Progenitor cell of endocrine pancreas (in vitro differentiated cells): ENCODE results near the gene HAPLN3. TPM values are rescaled to one million over a fixed set of nuclear protein-coding genes. Genes with fewer than 3 reads are reported as not detected.

Source experiments
- DNase-seq: peaks from one replicate; pipeline ENCODE4 v3.0.0; 2021; ENCODE audit warnings: low spot score; ENCODE audit not compliant: unreplicated experiment
- H3K27ac Mint-ChIP-seq: 2 replicates; pipeline ENCODE4 v1.8.0; 2021; ENCODE audit warnings: mild to moderate bottlenecking, moderate library complexity, mixed read lengths
- H3K27me3 Mint-ChIP-seq: 2 replicates; pipeline ENCODE4 v1.8.0; 2021; ENCODE audit warnings: mixed read lengths
- H3K36me3 Mint-ChIP-seq: 2 replicates; pipeline ENCODE4 v1.8.0; 2022; ENCODE audit warnings: mixed read lengths; ENCODE audit not compliant: insufficient read depth
- H3K4me1 Mint-ChIP-seq: 2 replicates; pipeline ENCODE4 v1.8.0; 2021; ENCODE audit warnings: low read depth, mixed read lengths
- H3K4me3 Mint-ChIP-seq: 2 replicates; pipeline ENCODE4 v1.8.0; 2021; ENCODE audit warnings: low read depth, mild to moderate bottlenecking, moderate library complexity, mixed read lengths
- H3K9me3 Mint-ChIP-seq: 2 replicates; pipeline ENCODE4 v1.8.0; 2021; ENCODE audit warnings: low read depth, mixed read lengths
- total RNA-seq: library from RNA; stranded (reverse); gene quantifications from 2 replicates; pipeline ENCODE4 v1.2.1, GENCODE V29; 2021
- TF ChIP-seq, protein P1 (sequence below): fragments of 200-600 bp; sonication (generic); IDR thresholded peaks from one replicate; pipeline ENCODE4 v1.5.0; 2021; ENCODE audit warnings: antibody characterized with exemption, mild to moderate bottlenecking; ENCODE audit not compliant: unreplicated experiment

HAPLN3 gene
- total RNA-seq, 1 donor from 2014 or later, result 8.4 TPM

DNA sequence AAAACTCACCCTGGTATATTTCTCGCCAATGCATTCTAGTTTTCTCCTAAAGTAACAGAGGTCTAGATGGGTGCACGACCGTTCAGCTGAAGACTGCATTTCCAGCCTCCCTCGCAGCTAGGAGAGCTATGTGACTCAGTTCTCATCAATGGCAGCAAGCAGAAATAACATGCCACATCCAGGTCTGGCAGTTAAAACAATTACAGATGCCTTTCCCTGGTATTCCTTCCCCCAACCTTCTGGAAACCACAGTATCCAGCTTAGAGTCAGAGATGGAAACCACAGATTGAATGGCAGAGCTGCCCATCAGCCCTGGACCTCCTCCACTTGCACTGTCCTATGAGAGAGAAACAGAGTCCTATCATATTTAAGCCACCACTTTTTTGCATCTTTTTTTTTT, 4.8 kb downstream of the HAPLN3 start:
- DNase-seq, result no peak
- H3K27me3 Mint-ChIP-seq, result peaks cover 6% of the 10 kb centered on the region
- H3K9me3 Mint-ChIP-seq, result no peaks in the 10 kb centered on the region
- H3K4me1 Mint-ChIP-seq, result peaks cover 4% of the 10 kb centered on the region
- no peaks in the 10 kb centered on the region for H3K36me3 Mint-ChIP-seq
- H3K27ac Mint-ChIP-seq, result no peak overlapping the region
- TF ChIP-seq, protein P1, sequence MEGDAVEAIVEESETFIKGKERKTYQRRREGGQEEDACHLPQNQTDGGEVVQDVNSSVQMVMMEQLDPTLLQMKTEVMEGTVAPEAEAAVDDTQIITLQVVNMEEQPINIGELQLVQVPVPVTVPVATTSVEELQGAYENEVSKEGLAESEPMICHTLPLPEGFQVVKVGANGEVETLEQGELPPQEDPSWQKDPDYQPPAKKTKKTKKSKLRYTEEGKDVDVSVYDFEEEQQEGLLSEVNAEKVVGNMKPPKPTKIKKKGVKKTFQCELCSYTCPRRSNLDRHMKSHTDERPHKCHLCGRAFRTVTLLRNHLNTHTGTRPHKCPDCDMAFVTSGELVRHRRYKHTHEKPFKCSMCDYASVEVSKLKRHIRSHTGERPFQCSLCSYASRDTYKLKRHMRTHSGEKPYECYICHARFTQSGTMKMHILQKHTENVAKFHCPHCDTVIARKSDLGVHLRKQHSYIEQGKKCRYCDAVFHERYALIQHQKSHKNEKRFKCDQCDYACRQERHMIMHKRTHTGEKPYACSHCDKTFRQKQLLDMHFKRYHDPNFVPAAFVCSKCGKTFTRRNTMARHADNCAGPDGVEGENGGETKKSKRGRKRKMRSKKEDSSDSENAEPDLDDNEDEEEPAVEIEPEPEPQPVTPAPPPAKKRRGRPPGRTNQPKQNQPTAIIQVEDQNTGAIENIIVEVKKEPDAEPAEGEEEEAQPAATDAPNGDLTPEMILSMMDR, result no peak
- no peak overlapping the region for H3K4me3 Mint-ChIP-seq

DNA sequence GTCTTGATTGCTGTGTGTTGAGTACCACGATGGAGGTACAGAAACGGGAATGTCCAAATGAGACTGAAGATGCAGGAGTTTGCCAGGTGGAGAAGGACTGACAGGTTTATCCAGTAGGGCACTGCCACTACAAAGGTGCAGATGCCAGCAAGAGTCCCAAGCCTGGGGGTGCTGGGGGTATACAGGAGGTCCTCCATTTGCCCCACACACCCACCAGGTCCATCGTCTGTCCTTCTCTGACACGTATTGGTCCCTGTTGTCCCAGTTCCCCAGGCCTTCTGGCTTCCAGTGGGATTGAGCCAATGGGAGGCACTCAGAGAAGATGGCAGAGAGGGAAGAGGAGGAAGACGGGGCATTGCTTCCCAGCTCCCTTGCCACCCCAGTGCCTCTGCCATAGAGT, 6.6 kb downstream of the HAPLN3 start:
- peaks cover 3% of the 10 kb centered on the region for H3K4me1 Mint-ChIP-seq
- no peak for DNase-seq
- no peaks in the 10 kb centered on the region for H3K27me3 Mint-ChIP-seq
- TF ChIP-seq, protein P1, result no peak
- no peak overlapping the region for H3K27ac Mint-ChIP-seq
- no peak overlapping the region for H3K4me3 Mint-ChIP-seq
- no peaks in the 10 kb centered on the region for H3K9me3 Mint-ChIP-seq
- H3K36me3 Mint-ChIP-seq, result no peaks in the 10 kb centered on the region

DNA sequence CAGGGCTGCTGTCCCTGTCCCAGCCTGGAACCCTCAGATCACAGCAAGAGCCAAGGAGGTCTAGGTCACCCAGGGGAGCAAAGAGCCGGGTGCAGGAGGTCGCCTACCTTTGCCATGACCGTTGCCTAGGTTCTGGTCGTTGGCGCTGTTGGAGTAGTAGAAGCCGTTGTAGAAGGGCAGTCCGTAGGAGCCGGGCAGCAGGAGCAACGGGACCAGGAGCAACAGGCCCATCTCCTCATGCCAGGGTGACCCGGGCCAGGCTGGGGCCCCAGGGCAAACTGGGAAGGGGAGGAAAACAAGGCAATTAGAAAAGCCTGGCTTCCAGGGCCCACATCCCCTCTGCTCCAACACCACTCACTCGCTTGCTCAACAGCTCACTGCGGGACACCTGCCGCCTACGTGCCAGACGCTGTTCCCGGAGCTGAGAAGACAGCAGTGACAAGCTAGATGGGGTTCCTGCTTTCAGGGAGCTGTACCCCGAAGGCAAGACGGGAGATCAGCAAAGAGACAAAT, 8.2 kb downstream of the HAPLN3 start:
- TF ChIP-seq, protein P1, result no peak
- H3K9me3 Mint-ChIP-seq, result no peaks in the 10 kb centered on the region
- H3K36me3 Mint-ChIP-seq, result no peaks in the 10 kb centered on the region
- H3K27ac Mint-ChIP-seq, result no peak overlapping the region
- DNase-seq, result no peak
- H3K4me1 Mint-ChIP-seq, result peaks cover 3% of the 10 kb centered on the region
- H3K27me3 Mint-ChIP-seq, result no peaks in the 10 kb centered on the region
- no peak overlapping the region for H3K4me3 Mint-ChIP-seq

DNA sequence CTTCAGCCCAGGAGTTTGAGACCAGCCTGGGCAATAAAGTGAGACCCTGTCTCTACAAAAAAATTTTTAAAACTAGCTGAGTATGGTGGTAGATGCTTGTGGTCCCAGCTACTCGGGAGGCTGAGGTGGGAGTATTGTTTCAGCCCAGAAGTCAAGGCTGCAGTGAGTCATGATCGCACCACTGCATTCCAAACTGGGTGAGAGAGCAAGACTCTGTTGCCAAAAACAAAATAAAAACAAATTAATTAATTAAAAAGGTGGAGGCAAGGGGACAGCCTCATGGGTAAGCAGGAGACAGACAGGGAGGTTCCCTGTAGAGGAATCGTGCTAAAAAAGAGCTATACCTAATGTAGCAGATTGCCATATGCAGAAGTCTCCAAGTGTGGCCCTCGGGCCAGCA, 12.6 kb downstream of the HAPLN3 start:
- Mint-ChIP-seq H3K9me3 (no peaks in the 10 kb centered on the region), H3K4me3 (no peak overlapping the region), H3K36me3 (no peaks in the 10 kb centered on the region), H3K27ac (no peak overlapping the region), H3K4me1 (peaks cover 3% of the 10 kb centered on the region), H3K27me3 (no peaks in the 10 kb centered on the region)
- DNase-seq, result no peak
- TF ChIP-seq, protein P1, result no peak

DNA sequence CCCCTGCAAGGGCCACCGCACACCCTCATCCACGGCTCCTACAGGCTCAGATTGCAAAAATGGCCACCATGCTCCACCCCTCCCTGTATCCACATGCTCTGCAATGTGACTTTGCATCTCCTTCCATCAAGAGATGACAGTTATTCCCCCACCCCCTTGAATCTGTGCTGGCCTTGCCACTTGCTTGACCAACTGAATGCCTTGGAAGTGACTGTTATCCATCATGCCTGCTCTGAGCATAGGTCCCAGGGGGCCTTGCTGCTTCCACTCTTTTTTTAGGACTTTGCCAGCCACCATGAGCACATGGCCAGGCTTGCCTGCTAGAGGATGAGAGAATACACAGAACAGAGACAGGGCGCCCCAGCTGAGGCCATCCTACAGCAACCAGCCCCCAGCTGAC, 13.6 kb downstream of the HAPLN3 start:
- TF ChIP-seq, protein P1, result no peak
- H3K4me3 Mint-ChIP-seq, result no peak overlapping the region
- no peaks in the 10 kb centered on the region for H3K36me3 Mint-ChIP-seq

More for the DNA sequence above, 13.6 kb downstream of the HAPLN3 start:
- H3K9me3 Mint-ChIP-seq, result no peaks in the 10 kb centered on the region
- no peak for DNase-seq
- H3K27ac Mint-ChIP-seq, result no peak overlapping the region
- no peaks in the 10 kb centered on the region for H3K27me3 Mint-ChIP-seq
- H3K4me1 Mint-ChIP-seq, result peaks cover 3% of the 10 kb centered on the region
